ENCODE results near the gene FHAD1.

The FHAD1 gene

DNA sequence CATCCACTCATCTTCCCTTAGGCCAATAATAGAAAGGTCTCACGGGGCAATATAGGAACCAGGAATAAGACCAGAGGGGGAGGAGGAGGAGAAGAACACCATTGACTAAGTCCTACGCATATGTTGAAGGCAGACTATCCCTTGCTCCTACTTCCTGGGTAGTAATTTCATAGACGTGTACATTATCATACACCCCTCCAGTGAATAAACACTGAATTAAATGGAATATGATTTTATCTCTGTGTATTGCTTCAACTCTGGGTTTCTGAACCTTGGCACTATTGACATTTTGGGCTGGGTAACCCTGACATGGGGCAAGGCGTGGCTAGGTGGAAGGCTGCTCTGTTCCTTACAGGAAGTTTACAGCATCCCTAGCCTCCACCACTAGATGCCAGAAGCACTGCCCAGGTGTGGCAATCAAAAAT, 17.3 kb upstream of the FHAD1 start:
- no peaks in the 10 kb centered on the region for H3F3A ChIP-seq (ENCODE audit: insufficient read depth, low read length)
- no peaks in the 10 kb centered on the region for H3K9me3 ChIP-seq (ENCODE audit: low read length)
- H3K9me2 ChIP-seq (ENCODE audit: low read depth, low read length): no peaks in the 10 kb centered on the region

GRCh38 chr1:15231714-15232201, 15.3 kb upstream of the FHAD1 start:
- H3K9me3 ChIP-seq (ENCODE audit: low read length): no peaks in the 10 kb centered on the region
- no peak overlapping the region for H3K27ac ChIP-seq (ENCODE audit: low read depth, low read length, poor library complexity, severe bottlenecking)
- no peaks in the 10 kb centered on the region for H3K4me1 ChIP-seq (ENCODE audit: insufficient read depth, low read length, severe bottlenecking)
- H2AFZ ChIP-seq (ENCODE audit: low read length): no peak overlapping the region
- no peak overlapping the region for H3K9ac ChIP-seq (ENCODE audit: low read length)
- no peak for TF ChIP-seq EZH2 (IDR thresholded peaks at IDR 0.05; ENCODE audit: borderline replicate concordance, low read length)
- TF ChIP-seq, protein P1, sequence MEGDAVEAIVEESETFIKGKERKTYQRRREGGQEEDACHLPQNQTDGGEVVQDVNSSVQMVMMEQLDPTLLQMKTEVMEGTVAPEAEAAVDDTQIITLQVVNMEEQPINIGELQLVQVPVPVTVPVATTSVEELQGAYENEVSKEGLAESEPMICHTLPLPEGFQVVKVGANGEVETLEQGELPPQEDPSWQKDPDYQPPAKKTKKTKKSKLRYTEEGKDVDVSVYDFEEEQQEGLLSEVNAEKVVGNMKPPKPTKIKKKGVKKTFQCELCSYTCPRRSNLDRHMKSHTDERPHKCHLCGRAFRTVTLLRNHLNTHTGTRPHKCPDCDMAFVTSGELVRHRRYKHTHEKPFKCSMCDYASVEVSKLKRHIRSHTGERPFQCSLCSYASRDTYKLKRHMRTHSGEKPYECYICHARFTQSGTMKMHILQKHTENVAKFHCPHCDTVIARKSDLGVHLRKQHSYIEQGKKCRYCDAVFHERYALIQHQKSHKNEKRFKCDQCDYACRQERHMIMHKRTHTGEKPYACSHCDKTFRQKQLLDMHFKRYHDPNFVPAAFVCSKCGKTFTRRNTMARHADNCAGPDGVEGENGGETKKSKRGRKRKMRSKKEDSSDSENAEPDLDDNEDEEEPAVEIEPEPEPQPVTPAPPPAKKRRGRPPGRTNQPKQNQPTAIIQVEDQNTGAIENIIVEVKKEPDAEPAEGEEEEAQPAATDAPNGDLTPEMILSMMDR (IDR thresholded peaks at IDR 0.05; ENCODE audit: low read length): no peak
- no peaks in the 10 kb centered on the region for H4K20me1 ChIP-seq (ENCODE audit: insufficient read depth, low read length)
- H3K9me2 ChIP-seq (ENCODE audit: low read depth, low read length): no peaks in the 10 kb centered on the region
- no peaks in the 10 kb centered on the region for H3K79me2 ChIP-seq (ENCODE audit: insufficient read depth, low read length)
- no peak overlapping the region for H3K4me2 ChIP-seq (ENCODE audit: low read length)
- H3K4me3 ChIP-seq (ENCODE audit: low read depth, low read length, poor library complexity, severe bottlenecking): no peak overlapping the region
- no peaks in the 10 kb centered on the region; the same call in 1 of the 2 replicates for H3K27me3 ChIP-seq (ENCODE audit: insufficient read depth, low read length)
- no peaks in the 10 kb centered on the region for H3K36me3 ChIP-seq (ENCODE audit: insufficient read depth, low read length)
- no peaks in the 10 kb centered on the region for H3F3A ChIP-seq (ENCODE audit: insufficient read depth, low read length)

More for the DNA sequence above, 17.3 kb upstream of the FHAD1 start:
- Histone ChIP-seq H3K4me2 (ENCODE audit: low read length) (no peak overlapping the region), H3K27me3 (ENCODE audit: insufficient read depth, low read length) (no peaks in the 10 kb centered on the region; the same call in 1 of the 2 replicates), H3K36me3 (ENCODE audit: insufficient read depth, low read length) (no peaks in the 10 kb centered on the region), H3K27ac (ENCODE audit: low read depth, low read length, poor library complexity, severe bottlenecking) (no peak overlapping the region), H3K4me1 (ENCODE audit: insufficient read depth, low read length, severe bottlenecking) (no peaks in the 10 kb centered on the region), H3K9ac (ENCODE audit: low read length) (no peak overlapping the region), H3K79me2 (ENCODE audit: insufficient read depth, low read length) (no peaks in the 10 kb centered on the region), H4K20me1 (ENCODE audit: insufficient read depth, low read length) (no peaks in the 10 kb centered on the region), H3K4me3 (ENCODE audit: low read depth, low read length, poor library complexity, severe bottlenecking) (no peak overlapping the region), H2AFZ (ENCODE audit: low read length) (no peak overlapping the region)
- TF ChIP-seq, protein P1 (IDR thresholded peaks at IDR 0.05; ENCODE audit: low read length): no peak
- TF ChIP-seq EZH2 (IDR thresholded peaks at IDR 0.05; ENCODE audit: borderline replicate concordance, low read length): no peak

DNA sequence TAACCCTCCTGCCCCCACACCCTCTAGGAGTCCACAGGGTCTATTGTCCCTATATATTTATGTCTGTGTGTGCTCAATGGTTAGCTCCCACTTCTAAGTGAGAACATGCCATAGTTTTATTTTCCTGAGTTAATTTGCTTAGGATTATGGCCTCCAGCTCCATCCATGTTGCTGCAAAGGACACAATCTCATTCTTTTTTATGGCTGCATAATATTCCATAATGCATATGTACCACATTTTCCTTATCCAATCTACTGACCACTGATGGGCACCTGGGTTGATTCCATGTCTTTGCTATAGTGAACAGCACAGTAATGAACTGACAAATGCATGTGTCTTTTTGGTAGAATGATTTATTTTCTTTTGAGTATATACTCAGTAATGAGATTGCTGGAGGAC, 13.3 kb upstream of the FHAD1 start:
- TF ChIP-seq, protein P1 (IDR thresholded peaks at IDR 0.05; ENCODE audit: low read length): no peak
- no peak for TF ChIP-seq EZH2 (IDR thresholded peaks at IDR 0.05; ENCODE audit: borderline replicate concordance, low read length)
- Histone ChIP-seq H3K27ac (ENCODE audit: low read depth, low read length, poor library complexity, severe bottlenecking) (no peak overlapping the region), H4K20me1 (ENCODE audit: insufficient read depth, low read length) (no peaks in the 10 kb centered on the region), H3K4me3 (ENCODE audit: low read depth, low read length, poor library complexity, severe bottlenecking) (no peak overlapping the region), H3K79me2 (ENCODE audit: insufficient read depth, low read length) (no peaks in the 10 kb centered on the region), H3K9ac (ENCODE audit: low read length) (no peak overlapping the region), H3K9me3 (ENCODE audit: low read length) (no peaks in the 10 kb centered on the region), H3K9me2 (ENCODE audit: low read depth, low read length) (no peaks in the 10 kb centered on the region), H3K4me2 (ENCODE audit: low read length) (no peak overlapping the region), H3K4me1 (ENCODE audit: insufficient read depth, low read length, severe bottlenecking) (no peaks in the 10 kb centered on the region), H3F3A (ENCODE audit: insufficient read depth, low read length) (no peaks in the 10 kb centered on the region), H3K27me3 (ENCODE audit: insufficient read depth, low read length) (peaks cover 4% of the 10 kb centered on the region; the same call in 1 of the 2 replicates), H2AFZ (ENCODE audit: low read length) (no peak overlapping the region), H3K36me3 (ENCODE audit: insufficient read depth, low read length) (no peaks in the 10 kb centered on the region)

Data from OCI-LY1 (cell line).